KG1 (cell line): ENCODE data around the gene SLC16A8.
"Not testable (repeated sequence)": the region's sequence is repeated elsewhere in the genome, so short reads cannot be mapped to it uniquely, and the experiment has no call there.

Experiments used
- DNase-seq: peaks from one replicate; lab custom pipeline; 2025; lab: John Stamatoyannopoulos, UW

SLC16A8 gene

GRCh38 chr22:38043151-38044039 lies 40.6 kb downstream of the SLC16A8 start:
- DNase-seq, result no peak

GRCh38 chr22:38042488-38042790 lies 41.5 kb downstream of the SLC16A8 start:
- no peak for DNase-seq

- no peak for DNase-seq
Measured at GRCh38 chr22:38041760-38042487, 42.1 kb downstream of the SLC16A8 start.

- DNase-seq, result no peak
Measured at GRCh38 chr22:38040953-38041759, 42.8 kb downstream of the SLC16A8 start.

- DNase-seq, result no peak
Measured at GRCh38 chr22:38038890-38039812, 44.8 kb downstream of the SLC16A8 start.

DNA sequence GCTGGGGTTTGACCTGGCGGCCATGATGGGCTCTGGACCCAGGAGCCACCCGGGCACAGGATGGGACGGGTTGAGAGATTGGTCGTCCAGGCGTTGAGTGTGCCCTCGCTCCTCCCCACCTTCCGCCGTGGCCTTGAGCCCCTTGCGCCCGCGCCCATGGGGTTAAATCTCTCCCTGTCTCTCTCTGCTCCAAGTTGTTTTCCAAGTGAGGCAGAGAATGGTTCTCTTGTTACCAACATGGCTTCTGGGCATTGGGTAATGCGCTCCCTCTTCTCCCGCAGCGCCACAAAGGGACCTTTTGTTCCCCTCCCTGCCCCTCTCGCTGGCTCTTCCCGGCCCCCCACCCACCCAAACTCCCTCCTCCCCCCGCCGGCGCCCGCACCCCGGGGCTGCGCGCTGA lies 45.6 kb downstream of the SLC16A8 start:
- DNase-seq, result no peak

- DNase-seq, result not testable (repeated sequence)
Measured at GRCh38 chr22:38037367-38038150, 46.4 kb downstream of the SLC16A8 start.

- DNase-seq, result no peak
Measured at GRCh38 chr22:38036392-38037062, 47.5 kb downstream of the SLC16A8 start.

GRCh38 chr22:38035530-38035885 lies 48.5 kb downstream of the SLC16A8 start:
- DNase-seq, result no peak

GRCh38 chr22:38034884-38035529 lies 49.0 kb downstream of the SLC16A8 start:
- DNase-seq, result no peak

- no peak for DNase-seq
Measured at GRCh38 chr22:38034278-38034882, 49.6 kb downstream of the SLC16A8 start.

GRCh38 chr22:38033522-38034277 lies 50.3 kb downstream of the SLC16A8 start:
- DNase-seq, result no peak

- no peak for DNase-seq
Measured at GRCh38 chr22:38032681-38033521, 51.1 kb downstream of the SLC16A8 start.

DNA sequence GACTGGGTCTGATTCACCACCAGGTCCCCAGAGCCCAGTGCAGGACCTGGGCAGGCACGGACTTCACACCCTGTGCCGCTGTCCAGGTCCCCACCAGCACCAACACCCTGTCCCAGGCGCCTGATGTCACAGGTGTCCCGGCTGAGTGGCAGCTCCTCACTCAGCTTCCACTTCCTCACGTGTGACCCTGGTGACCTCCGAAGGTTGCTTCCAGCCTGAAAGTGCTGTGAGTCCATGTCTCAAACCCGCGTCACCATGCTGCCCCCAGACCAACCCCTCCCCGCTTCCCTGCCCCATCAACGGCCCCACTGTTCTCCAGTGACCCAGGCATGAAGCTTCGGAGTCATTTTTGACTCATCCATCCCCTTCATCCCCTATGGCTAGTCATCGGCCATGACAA lies 52.5 kb downstream of the SLC16A8 start:
- no peak for DNase-seq

DNA sequence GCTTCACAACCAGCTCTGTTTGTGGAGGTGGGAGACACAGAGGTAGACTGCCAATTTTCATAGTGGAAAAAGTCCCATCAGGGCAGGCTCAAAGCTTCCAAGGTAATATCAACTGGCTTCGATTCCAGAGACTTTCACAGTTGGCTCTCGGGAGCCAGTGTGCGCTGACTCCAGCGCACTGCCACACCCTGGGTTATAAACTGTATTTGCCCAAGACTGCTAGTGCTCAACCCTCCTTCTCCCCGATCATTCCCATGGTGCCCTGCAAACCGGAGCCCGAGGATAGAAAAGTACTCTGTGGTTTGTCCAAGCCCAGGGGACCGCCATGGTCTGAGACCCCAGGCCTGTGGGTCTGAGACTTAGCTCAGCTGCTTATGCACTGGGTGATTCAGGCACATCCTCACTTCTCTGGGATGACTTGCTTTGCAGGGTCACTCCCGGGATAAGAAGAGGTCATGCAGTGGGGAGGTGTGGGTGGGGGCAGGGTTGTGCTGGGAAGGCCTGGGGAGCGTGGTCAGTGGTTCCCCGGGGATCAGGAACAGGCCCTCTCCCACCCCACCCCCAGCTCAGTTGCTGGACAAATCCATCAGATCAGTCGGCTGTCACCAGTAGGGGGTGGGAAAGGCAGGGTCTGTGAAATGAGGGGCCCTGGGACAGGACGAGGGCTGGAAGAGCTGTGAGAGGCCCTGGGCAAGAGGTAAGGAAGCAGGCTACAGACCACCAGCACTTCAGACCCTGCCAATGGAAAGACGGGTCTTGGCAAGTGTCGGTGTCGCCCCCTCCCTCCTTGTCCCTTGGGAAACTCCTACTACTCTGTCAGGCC lies 53.5 kb downstream of the SLC16A8 start:
- DNase-seq, result no peak

DNA sequence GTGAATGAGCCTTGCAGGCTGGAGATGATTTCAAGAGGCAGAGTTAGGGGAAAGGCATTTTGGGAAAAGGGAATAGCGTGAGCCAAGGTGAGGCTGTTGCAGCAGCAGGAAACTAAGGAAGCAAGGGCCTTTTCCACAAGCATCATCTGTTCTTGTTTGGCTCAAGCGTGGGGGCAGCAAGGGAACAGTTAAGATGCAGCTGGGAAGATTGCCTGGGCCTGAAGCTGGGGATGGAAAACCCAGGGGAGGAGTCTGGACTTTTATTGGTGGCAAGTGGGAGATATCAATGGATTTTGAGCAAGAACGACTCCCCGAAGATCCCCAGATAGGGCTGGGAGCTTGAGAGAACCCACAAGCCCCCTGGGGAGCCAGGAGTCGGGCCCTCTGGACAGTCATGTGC lies 54.1 kb downstream of the SLC16A8 start:
- no peak for DNase-seq

DNA sequence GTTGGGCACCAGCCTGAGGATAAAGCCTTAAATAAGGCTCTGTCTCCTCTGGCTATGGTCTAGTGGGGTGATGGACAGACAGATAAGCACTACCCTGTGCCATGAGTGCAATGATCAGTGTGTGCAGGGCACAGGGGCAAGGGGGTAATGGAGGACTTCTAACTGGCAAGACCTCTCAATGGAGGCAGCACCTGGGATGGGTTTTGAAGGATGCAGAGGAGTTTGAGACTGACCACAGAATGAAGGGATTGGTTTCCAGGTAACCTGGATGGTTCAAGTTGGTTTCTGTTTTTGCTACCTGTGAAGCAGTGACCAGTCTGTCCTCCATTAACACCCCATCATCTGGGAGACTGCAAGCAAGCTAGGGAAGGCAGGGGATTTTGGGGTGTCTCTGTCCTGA lies 54.6 kb downstream of the SLC16A8 start:
- DNase-seq, result no peak
